Psoas muscle (tissue), 8 donors: ENCODE measurements around the gene PRKACA. TPM values are rescaled to one million over a fixed set of nuclear protein-coding genes. Genes with fewer than 3 reads are reported as not detected.

Source experiments
- ATAC-seq, 4 donors: fragments of 200-7000 bp; cut with Tn5 transposase; one replicate each; pipeline ENCODE4 v1.9.1; 2020; ENCODE audit warnings: moderate library complexity in 3 of 4, mild to moderate bottlenecking in 2 of 4
- DNase-seq, 2 donors: peaks; one replicate each; pipeline ENCODE4 v3.0.0-alpha.2; 2020
- H3K27ac ChIP-seq: fragments of 200-600 bp; one replicate; pipeline ENCODE4 v1.8.0; 2022
- H3K27me3 ChIP-seq, 3 donors: fragments of 200-600 bp in 1 of 3; one replicate each; pipeline versions ENCODE4 v1.6.1 to v1.8.0; 2013 to 2022; ENCODE audit warnings: low read length in 2 of 3, mild to moderate bottlenecking in 2 of 3, moderate library complexity in 1 of 3; ENCODE audit not compliant: insufficient read depth in 3 of 3
- H3K36me3 ChIP-seq, 2 donors: fragments of 200-600 bp in 1 of 2; one replicate each; pipeline versions ENCODE4 v1.6.1 to v1.8.0; 2013 to 2022; ENCODE audit warnings: low read depth in 1 of 2, mild to moderate bottlenecking in 1 of 2, moderate library complexity in 1 of 2; ENCODE audit not compliant: insufficient read depth in 1 of 2
- H3K4me1 ChIP-seq: fragments of 200-600 bp; one replicate; pipeline ENCODE4 v1.8.0; 2022
- H3K4me3 ChIP-seq: fragments of 200-600 bp; one replicate; pipeline ENCODE4 v1.8.0; 2022; ENCODE audit warnings: mild to moderate bottlenecking
- H3K9me3 ChIP-seq: fragments of 200-600 bp; one replicate; pipeline ENCODE4 v1.8.0; 2022
- CTCF ChIP-seq: fragments of 200-600 bp; IDR thresholded peaks from one replicate; pipeline ENCODE4 v1.8.0; 2022; ENCODE audit warnings: antibody characterized with exemption
- WGBS, 3 donors: extraction: QIAGEN DNeasy Blood & Tissue Kit; methylation state at CpG; one replicate each; pipeline versions ENCODE4 v1.1.6 to v1.1.7; 2013; 5-methylcytosine and 5-hydroxymethylcytosine counted together
- intact Hi-C, 2 donors: fragments of 100-400 bp; cut with DNase I; formaldehyde crosslinking; loops; one replicate each; pipeline versions ENCODE4 v1.11.0 to v1.14.2; 2022
- polyA plus RNA-seq, 3 donors: library from polyadenylated mRNA; stranded (reverse); fragments of 200-250 nt; gene quantifications; one replicate each; pipeline ENCODE4 v1.2.3, GENCODE V29; 2013
- total RNA-seq, 4 donors: library from RNA; stranded (reverse); fragmentation: NEBNext Ultra II Directional in 2 of 4; extraction: Animal tissue kit (Norgen Biotek cat#: 25700) in 2 of 4; gene quantifications; one replicate each; pipeline versions ENCODE4 v1.2.1 to v1.2.4, GENCODE V29; 2021 to 2023
- donor health status: healthy with polysubstance abuse.
- donor health status: DM: no; HTN: no; CAD: no; lungs with moderate emphysema.
- donor health status: Bipolar disorder and iron deficiency.
- donor health status: healthy.
- donor health status: DM: yes; HTN: yes; CAD: no.
- donor health status: DM: no; HTN: no; CAD: no.
- donor health status: DM: no; HTN: no; CAD: no.
- donor health status: DM: yes; HTN: yes; CAD: no.

PRKACA gene
- total and polyA plus RNA-seq, 7 donors: 99.3 to 509 (median 209) TPM

DNA sequence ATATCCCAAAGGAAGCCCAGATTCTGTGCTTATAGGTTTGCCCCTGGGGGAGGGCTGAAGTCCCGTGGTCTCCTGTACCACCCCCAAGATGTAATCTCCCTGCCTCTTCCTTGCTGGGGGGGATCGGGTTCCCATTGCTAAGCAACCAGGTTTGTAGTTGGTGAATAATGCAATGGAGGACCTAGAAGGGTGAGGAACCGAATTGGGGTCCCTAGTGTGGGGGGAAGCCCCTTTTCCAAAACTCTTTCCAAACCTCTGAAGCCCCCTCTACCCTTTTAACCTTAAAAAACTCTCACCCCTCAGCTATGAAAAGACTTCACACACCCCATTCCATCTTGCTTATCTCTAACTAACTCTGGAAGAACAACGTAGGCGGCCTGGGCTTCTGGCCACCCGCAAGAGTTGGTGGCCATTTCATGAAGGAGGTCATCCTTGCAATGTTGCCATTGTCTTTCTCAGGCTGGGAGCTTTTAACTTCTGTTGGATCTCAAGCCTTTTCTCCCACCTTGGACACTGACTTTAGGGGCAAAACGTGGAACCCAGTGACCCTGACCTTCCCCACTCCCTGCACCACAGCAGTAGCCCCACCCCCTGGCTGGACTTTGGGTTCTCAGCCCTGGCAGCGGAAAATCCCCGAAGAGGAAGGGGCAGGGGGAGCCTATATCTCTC is 56.3 kb downstream of the PRKACA start:
- ATAC-seq: no peak
- TF ChIP-seq CTCF: no peak
- H3K27me3 ChIP-seq: peaks cover 0 to 43% (median 19%) of the 10 kb centered on the region in 3 donors
- no peak overlapping the region for H3K27ac ChIP-seq
- no peak overlapping the region for H3K4me3 ChIP-seq
- H3K4me1 ChIP-seq: no peaks in the 10 kb centered on the region
- H3K9me3 ChIP-seq: no peaks in the 10 kb centered on the region
- H3K36me3 ChIP-seq: no peaks in the 10 kb centered on the region
- DNase-seq: no peak
- intact Hi-C loops: no loop called here
- WGBS, 3 donors: 50 to 54% (median 51%) methylated on average over 9 of the region's 9 CpGs

GRCh38 chr19:14059652-14060155 is 57.9 kb downstream of the PRKACA start:
- DNase-seq (no peak), ATAC-seq (no peak)
- Histone ChIP-seq H3K4me1 (no peaks in the 10 kb centered on the region), H3K4me3 (no peak overlapping the region), H3K27me3 (peaks cover 0 to 43% (median 19%) of the 10 kb centered on the region in 3 donors), H3K9me3 (no peaks in the 10 kb centered on the region), H3K36me3 (no peaks in the 10 kb centered on the region), H3K27ac (no peak overlapping the region)
- WGBS, 3 donors: 46 to 56% (median 52%) methylated on average over 8 of the region's 8 CpGs
- TF ChIP-seq CTCF: no peak
- intact Hi-C loops: no loop called here

DNA sequence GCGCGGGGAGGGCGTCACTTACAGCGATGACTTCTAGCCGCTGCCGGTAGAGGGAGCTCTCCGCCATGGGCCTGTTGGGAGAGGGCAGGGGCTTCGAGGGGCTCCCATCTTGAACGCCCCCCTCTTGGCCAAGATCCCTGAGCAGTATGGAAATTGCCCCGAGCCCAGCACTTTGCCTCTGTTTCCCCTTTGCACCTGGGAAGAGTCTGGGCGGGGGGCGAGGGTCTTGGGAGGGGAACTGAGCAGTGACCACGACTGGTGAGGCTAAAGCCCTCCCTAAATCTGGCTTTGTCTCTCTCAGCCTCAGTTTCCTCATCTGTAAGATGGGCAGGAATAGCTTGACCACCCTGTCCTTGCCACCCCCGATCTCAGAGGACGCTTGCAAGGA is 58.5 kb downstream of the PRKACA start:
- ATAC-seq: peak in 1 of 4 donors; percentile 57
- intact Hi-C loops: no loop called here
- no peak overlapping the region for H3K4me3 ChIP-seq
- peak; percentile 49 for TF ChIP-seq CTCF
- 15 to 23% (median 22%) methylated on average over 13 to 15 of the region's 15 CpGs for WGBS, 3 donors
- H3K36me3 ChIP-seq: no peaks in the 10 kb centered on the region
- DNase-seq: peak in 1 of 2 donors; percentile 24
- peaks cover 0 to 43% (median 19%) of the 10 kb centered on the region in 3 donors for H3K27me3 ChIP-seq
- no peak overlapping the region for H3K27ac ChIP-seq
- no peaks in the 10 kb centered on the region for H3K4me1 ChIP-seq
- H3K9me3 ChIP-seq: no peaks in the 10 kb centered on the region

DNA sequence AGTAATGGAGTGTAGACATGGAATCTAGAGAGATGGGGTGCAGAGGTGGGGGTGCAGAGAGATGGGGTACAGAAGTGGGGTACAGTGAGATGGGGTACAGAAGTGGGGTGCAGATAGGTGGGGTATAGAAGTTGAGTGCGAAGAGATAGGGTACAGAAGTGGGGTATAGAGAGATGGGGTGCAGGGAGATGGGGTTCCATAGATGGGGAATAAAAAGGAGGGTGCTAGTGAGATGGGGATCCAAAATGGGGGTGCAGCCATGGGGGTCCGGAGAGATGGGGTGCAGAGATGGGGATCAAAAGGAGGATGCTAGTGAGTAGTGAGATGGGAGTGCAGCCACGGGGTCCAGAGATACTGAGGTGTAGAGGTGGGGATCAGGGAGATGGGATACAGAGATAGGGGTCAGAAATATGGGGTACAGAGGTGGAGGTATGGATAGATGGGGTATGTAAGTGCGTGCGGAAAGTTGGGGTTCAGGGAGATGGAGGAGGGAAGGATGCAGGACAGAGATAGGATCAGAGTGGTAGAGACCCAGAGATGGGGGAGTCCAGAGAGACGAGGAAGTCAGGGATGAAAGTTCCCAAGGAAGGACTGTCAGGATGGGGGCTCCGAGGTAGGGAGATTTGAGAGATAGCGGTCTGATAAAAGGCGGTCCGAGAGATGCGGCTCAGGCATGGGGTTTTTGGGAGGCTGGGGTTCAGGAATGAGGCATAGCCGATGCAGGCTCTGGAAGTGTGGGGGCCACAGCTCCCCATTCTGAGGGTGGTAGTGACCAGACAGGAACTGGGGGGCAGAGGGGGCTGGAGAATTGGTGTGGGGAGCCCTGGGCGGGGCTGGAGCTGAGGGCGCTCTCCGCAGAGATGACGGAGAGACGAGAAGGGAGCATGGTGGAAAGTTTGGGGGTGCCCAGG is 59.1 kb downstream of the PRKACA start:
- no peak for TF ChIP-seq CTCF
- Histone ChIP-seq H3K4me1 (no peaks in the 10 kb centered on the region), H3K36me3 (no peaks in the 10 kb centered on the region), H3K4me3 (no peak overlapping the region), H3K27me3 (peaks cover 0 to 43% (median 19%) of the 10 kb centered on the region in 3 donors), H3K9me3 (no peaks in the 10 kb centered on the region), H3K27ac (no peak overlapping the region)
- intact Hi-C loops: no loop called here
- DNase-seq (no peak), ATAC-seq (no peak)
- 25 to 29% (median 28%) methylated on average over 16 to 17 of the region's 17 CpGs for WGBS, 3 donors
